Stimulated activated CD8-positive, alpha-beta memory T cell treated with anti-CD3 and anti-CD28 coated beads, Interleukin-15, amount 100 ng/mL, for 48 hours (primary cell): ENCODE data around the gene CDC23.

Source experiments
- DNase-seq, 2 donors: peaks; one replicate each; pipeline ENCODE4 v3.0.0-alpha.2; 2020; ENCODE audit warnings: low read depth in 2 of 2

Gene CDC23

GRCh38 chr5:138141734-138142133, 71.4 kb downstream of the CDC23 start:
- DNase-seq: no peak

- no peak for DNase-seq
Observed at GRCh38 chr5:138140268-138140667, 72.9 kb downstream of the CDC23 start.

- DNase-seq: no peak
Observed at GRCh38 chr5:138139781-138140090, 73.4 kb downstream of the CDC23 start.

GRCh38 chr5:138138949-138139780, 74.0 kb downstream of the CDC23 start, which contains the start of gene NME5:
Gene NME5 (minus strand): TSS chr5:138139428. CDS start chr5:138138780, 648 bp downstream.
- DNase-seq: no peak
